Stomach (tissue), 4 donors: Measurements from ENCODE around the gene AHCYL2.

Experiments used
- EP300 ChIP-seq: sonication (generic); formaldehyde crosslinking; IDR thresholded peaks from one replicate; pipeline ENCODE4 v1.6.1; 2017; ENCODE audit warnings: antibody characterized with exemption
- POLR2A ChIP-seq, 4 donors: fragments of 450-650 bp; IDR thresholded peaks; one replicate each; pipeline ENCODE4 v1.6.1; 2016; ENCODE audit warnings: antibody characterized with exemption in 4 of 4, control low read depth in 2 of 4, mild to moderate bottlenecking in 1 of 4, moderate library complexity in 1 of 4
- POLR2AphosphoS5 ChIP-seq, 3 donors: sonication (generic); formaldehyde crosslinking; IDR thresholded peaks; one replicate each; pipeline ENCODE4 v1.6.1; 2016; ENCODE audit warnings: antibody characterized with exemption in 3 of 3
- TF ChIP-seq, protein P1 (sequence below), 7 experiments: fragments of 450-650 bp in 4 of 7; fragments of 200-600 bp in 3 of 7; sonication (generic) in 3 of 7; IDR thresholded peaks; one replicate each; pipeline ENCODE4 v1.5.1; 2016 to 2019; ENCODE audit warnings: antibody characterized with exemption in 7 of 7, control low read depth in 2 of 7, mild to moderate bottlenecking in 1 of 7

DNA sequence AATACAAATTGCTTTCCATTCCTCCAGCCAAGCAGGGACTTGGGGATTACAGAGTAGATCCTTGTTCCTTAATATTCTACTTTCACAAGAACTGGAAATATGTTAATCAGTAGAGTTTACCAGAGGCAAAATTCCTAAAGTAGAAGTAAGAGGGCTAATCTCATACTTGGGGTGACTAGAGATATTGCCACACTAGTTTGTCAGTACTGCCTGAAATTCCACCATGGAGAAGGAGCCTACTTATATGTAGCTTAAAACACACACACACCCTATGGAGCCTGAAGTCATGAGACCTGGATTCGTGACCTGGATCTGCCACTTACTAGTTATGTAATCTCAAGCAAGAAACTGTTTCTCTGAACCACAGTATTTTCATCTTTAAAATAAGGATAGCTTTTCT is 243.3 kb downstream of the AHCYL2 start:
- TF ChIP-seq, protein P1, sequence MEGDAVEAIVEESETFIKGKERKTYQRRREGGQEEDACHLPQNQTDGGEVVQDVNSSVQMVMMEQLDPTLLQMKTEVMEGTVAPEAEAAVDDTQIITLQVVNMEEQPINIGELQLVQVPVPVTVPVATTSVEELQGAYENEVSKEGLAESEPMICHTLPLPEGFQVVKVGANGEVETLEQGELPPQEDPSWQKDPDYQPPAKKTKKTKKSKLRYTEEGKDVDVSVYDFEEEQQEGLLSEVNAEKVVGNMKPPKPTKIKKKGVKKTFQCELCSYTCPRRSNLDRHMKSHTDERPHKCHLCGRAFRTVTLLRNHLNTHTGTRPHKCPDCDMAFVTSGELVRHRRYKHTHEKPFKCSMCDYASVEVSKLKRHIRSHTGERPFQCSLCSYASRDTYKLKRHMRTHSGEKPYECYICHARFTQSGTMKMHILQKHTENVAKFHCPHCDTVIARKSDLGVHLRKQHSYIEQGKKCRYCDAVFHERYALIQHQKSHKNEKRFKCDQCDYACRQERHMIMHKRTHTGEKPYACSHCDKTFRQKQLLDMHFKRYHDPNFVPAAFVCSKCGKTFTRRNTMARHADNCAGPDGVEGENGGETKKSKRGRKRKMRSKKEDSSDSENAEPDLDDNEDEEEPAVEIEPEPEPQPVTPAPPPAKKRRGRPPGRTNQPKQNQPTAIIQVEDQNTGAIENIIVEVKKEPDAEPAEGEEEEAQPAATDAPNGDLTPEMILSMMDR (IDR thresholded peaks at IDR 0.05): no peak
- no peak for TF ChIP-seq POLR2AphosphoS5 (IDR thresholded peaks at IDR 0.05)
- no peak for TF ChIP-seq POLR2A (IDR thresholded peaks at IDR 0.05)
- no peak for TF ChIP-seq EP300
